HG02623 (cell line): Measurements from ENCODE around the gene CACNA1D.

Experiments
- ATAC-seq: cut with Tn5 transposase; IDR thresholded peaks from one replicate; pipeline ENCODE4 v1.9.1; 2021; ENCODE audit warnings: moderate library complexity; ENCODE audit not compliant: unreplicated experiment

CACNA1D gene

GRCh38 chr3:53818221-53819162, 324.1 kb downstream of the CACNA1D start:
- no peak for ATAC-seq

- no peak for ATAC-seq
These were observed 324.9 kb downstream of the CACNA1D start for GRCh38 chr3:53819163-53819868.

- no peak for ATAC-seq
These were observed 325.7 kb downstream of the CACNA1D start for GRCh38 chr3:53820084-53820483.

- no peak for ATAC-seq
These were observed 326.6 kb downstream of the CACNA1D start for GRCh38 chr3:53820756-53821580.

- no peak for ATAC-seq
These were observed 327.3 kb downstream of the CACNA1D start for GRCh38 chr3:53821631-53822121.

GRCh38 chr3:53822331-53822741, 327.9 kb downstream of the CACNA1D start:
- ATAC-seq, result no peak

- ATAC-seq, result no peak
These were observed 328.9 kb downstream of the CACNA1D start for GRCh38 chr3:53823026-53823955.

- no peak for ATAC-seq
These were observed 329.7 kb downstream of the CACNA1D start for GRCh38 chr3:53823956-53824657.

- ATAC-seq, result no peak
These were observed 330.4 kb downstream of the CACNA1D start for GRCh38 chr3:53824795-53825194.

GRCh38 chr3:53826048-53826447, 331.6 kb downstream of the CACNA1D start:
- ATAC-seq, result no peak

- ATAC-seq, result no peak
These were observed 334.2 kb downstream of the CACNA1D start for GRCh38 chr3:53828581-53828980.

GRCh38 chr3:53829605-53830004, 335.2 kb downstream of the CACNA1D start:
- ATAC-seq, result no peak

- no peak for ATAC-seq
These were observed 336.5 kb downstream of the CACNA1D start for GRCh38 chr3:53830944-53831343.

- ATAC-seq, result no peak
These were observed 338.7 kb downstream of the CACNA1D start for GRCh38 chr3:53833053-53833645.

GRCh38 chr3:53833700-53834099, 339.3 kb downstream of the CACNA1D start:
- ATAC-seq, result no peak

- ATAC-seq, result no peak
These were observed 340.2 kb downstream of the CACNA1D start for GRCh38 chr3:53834429-53835095.

GRCh38 chr3:53835257-53835656, 340.8 kb downstream of the CACNA1D start:
- no peak for ATAC-seq
